OCI-LY7 (cell line): ENCODE results near the gene PTTG2.

Source experiments
- CTCF ChIP-seq: fragments of 200-600 bp; sonication (generic); conservative IDR thresholded peaks from 2 replicates; pipeline ENCODE4 v1.5.1; 2014; ENCODE audit warnings: mild to moderate bottlenecking, antibody characterized with exemption, low read length, moderate library complexity, mixed read lengths
- EZH2phosphoT487 ChIP-seq: fragments of 200-600 bp; sonication (generic); IDR thresholded peaks from 2 replicates; pipeline ENCODE4 v1.6.1; 2018; ENCODE audit warnings: low read depth, borderline replicate concordance, mild to moderate bottlenecking, mixed run types, antibody characterized with exemption, low read length, moderate library complexity, mixed read lengths

DNA sequence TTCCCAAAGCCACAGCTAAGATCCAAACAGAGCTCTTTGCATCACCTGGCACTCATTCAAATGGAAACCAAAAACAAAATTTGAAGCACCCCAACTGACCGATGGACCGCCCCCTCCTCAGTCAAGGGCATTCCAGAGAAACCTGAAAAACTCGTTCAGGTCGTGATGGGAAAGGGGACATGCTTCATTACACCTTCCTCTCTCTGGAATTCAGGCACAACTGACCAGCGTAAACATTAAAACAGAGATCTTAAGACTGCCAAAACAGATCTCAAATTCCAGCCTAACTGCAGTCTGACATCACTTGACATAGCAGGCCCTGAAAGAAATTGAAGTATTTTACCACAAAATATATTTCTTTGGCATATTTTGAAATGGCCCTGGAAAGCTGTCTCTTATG lies 28.5 kb downstream of the PTTG2 start:
- TF ChIP-seq CTCF, result no peak
- TF ChIP-seq EZH2phosphoT487, result no peak
